HepG2 (cell line): ENCODE measurements around the gene LIME1. TPM values are rescaled to one million over a fixed set of nuclear protein-coding genes. Genes with fewer than 3 reads are reported as not detected.

Experiments used
- FOXK1 ChIP-seq: sonication (generic); formaldehyde crosslinking; IDR thresholded peaks from 2 replicates; pipeline ENCODE4 v1.4.0; 2020; ENCODE audit warnings: low read depth, missing genetic modification reagents, borderline replicate concordance
- GABPB1 ChIP-seq: IDR thresholded peaks from 2 replicates; pipeline ENCODE4 v1.6.1; 2016; ENCODE audit warnings: mild to moderate bottlenecking, missing genetic modification reagents, moderate library complexity, missing compliant biosample characterization
- KLF12 ChIP-seq: sonication (generic); formaldehyde crosslinking; IDR thresholded peaks from 2 replicates; pipeline ENCODE4 v1.4.0; 2020; ENCODE audit warnings: missing genetic modification reagents, borderline replicate concordance
- MED1 ChIP-seq: sonication (generic); formaldehyde crosslinking; IDR thresholded peaks from 2 replicates; pipeline ENCODE4 v1.4.0; 2020; ENCODE audit warnings: missing genetic modification reagents
- MTA1 ChIP-seq: sonication (generic); formaldehyde crosslinking; IDR thresholded peaks from 2 replicates; pipeline ENCODE4 v1.4.0; 2020; ENCODE audit warnings: missing genetic modification reagents, mild to moderate bottlenecking, borderline replicate concordance
- NKX3-1 ChIP-seq: sonication (generic); formaldehyde crosslinking; IDR thresholded peaks from 2 replicates; pipeline ENCODE4 v1.5.0; 2020; ENCODE audit warnings: missing genetic modification reagents
- RXRA ChIP-seq: sonication (generic); formaldehyde crosslinking; IDR thresholded peaks from 2 replicates; pipeline ENCODE4 v1.5.1; 2020; ENCODE audit warnings: missing genetic modification reagents
- SIN3B ChIP-seq: fragments of 150-350 bp; IDR thresholded peaks from 2 replicates; pipeline ENCODE4 v1.6.1; 2014; ENCODE audit warnings: low read length
- SIX1 ChIP-seq: sonication (generic); formaldehyde crosslinking; IDR thresholded peaks from 2 replicates; pipeline ENCODE4 v1.4.0; 2020; ENCODE audit warnings: missing genetic modification reagents, borderline replicate concordance
- SP4 ChIP-seq: sonication (generic); formaldehyde crosslinking; IDR thresholded peaks from 2 replicates; pipeline ENCODE4 v1.8.1; 2023; ENCODE audit warnings: mild to moderate bottlenecking, missing genetic modification reagents
- ZIK1 ChIP-seq: sonication (generic); formaldehyde crosslinking; IDR thresholded peaks from 2 replicates; pipeline ENCODE4 v1.5.0; 2020; ENCODE audit warnings: mild to moderate bottlenecking, low read depth, missing genetic modification reagents, borderline replicate concordance
- ZNF274 ChIP-seq: sonication (generic); formaldehyde crosslinking; IDR thresholded peaks from 2 replicates; pipeline ENCODE4 v1.5.1; 2020; ENCODE audit warnings: mild to moderate bottlenecking, missing genetic modification reagents
- ZNF326 ChIP-seq: sonication (generic); formaldehyde crosslinking; IDR thresholded peaks from 2 replicates; pipeline ENCODE4 v1.4.0; 2020; ENCODE audit warnings: missing genetic modification reagents, borderline replicate concordance
- ZNF788 ChIP-seq: sonication (generic); formaldehyde crosslinking; IDR thresholded peaks from 2 replicates; pipeline ENCODE4 v1.5.0; 2020; ENCODE audit warnings: mild to moderate bottlenecking, missing genetic modification reagents, borderline replicate concordance
- polyA plus RNA-seq, 8 experiments: library from polyadenylated mRNA; depleted of rRNA in 3 of 8; stranded (reverse) in 7 of 8; unstranded in 1 of 8; fragments of >200 nt; fragmentation: Illumina TruSeq in 4 of 8; extraction: Trizol in 4 of 8; gene quantifications; 2 replicates each; pipeline versions ENCODE4 v1.2.1 to v1.2.3, GENCODE V29; 2011 to 2016; ENCODE audit warnings: low read depth in 4 of 8, missing spikeins in 1 of 8, mixed read lengths in 1 of 8; ENCODE audit not compliant: insufficient read depth in 1 of 8
- total RNA-seq, 5 experiments: library from RNA; depleted of rRNA; stranded (reverse); fragments of >200 nt; fragmentation: Illumina TruSeq; extraction: Trizol; gene quantifications; 2 replicates each; pipeline ENCODE4 v1.2.3, GENCODE V29; 2016; ENCODE audit warnings: low read depth in 1 of 5
- TF ChIP-seq, protein P1 (sequence below): IDR thresholded peaks from 2 replicates; pipeline ENCODE4 v1.6.1; 2012; ENCODE audit warnings: inconsistent platforms
- TF ChIP-seq, protein P2 (sequence below): sonication (generic); formaldehyde crosslinking; IDR thresholded peaks from 2 replicates; pipeline ENCODE4 v1.4.0; 2020; ENCODE audit warnings: mild to moderate bottlenecking, missing genetic modification reagents
- TF ChIP-seq, protein P3 (sequence below): sonication (generic); formaldehyde crosslinking; IDR thresholded peaks from 2 replicates; pipeline ENCODE4 v1.8.0; 2022; ENCODE audit warnings: missing genetic modification reagents, mild to moderate bottlenecking, borderline replicate concordance
- TF ChIP-seq, protein P4 (sequence below): sonication (generic); formaldehyde crosslinking; IDR thresholded peaks from 2 replicates; pipeline ENCODE4 v1.5.0; 2020; ENCODE audit warnings: mild to moderate bottlenecking, missing genetic modification reagents
- TF ChIP-seq, protein P5 (sequence below): sonication (generic); formaldehyde crosslinking; IDR thresholded peaks from 2 replicates; pipeline ENCODE4 v1.4.0; 2020; ENCODE audit warnings: mild to moderate bottlenecking, missing genetic modification reagents

Gene LIME1
- total and polyA plus RNA-seq, 2 of the 13 experiments (the other 11 are each of a cell fraction or from before 2014, with no cell fraction given): 13.0 to 61.5 TPM

DNA sequence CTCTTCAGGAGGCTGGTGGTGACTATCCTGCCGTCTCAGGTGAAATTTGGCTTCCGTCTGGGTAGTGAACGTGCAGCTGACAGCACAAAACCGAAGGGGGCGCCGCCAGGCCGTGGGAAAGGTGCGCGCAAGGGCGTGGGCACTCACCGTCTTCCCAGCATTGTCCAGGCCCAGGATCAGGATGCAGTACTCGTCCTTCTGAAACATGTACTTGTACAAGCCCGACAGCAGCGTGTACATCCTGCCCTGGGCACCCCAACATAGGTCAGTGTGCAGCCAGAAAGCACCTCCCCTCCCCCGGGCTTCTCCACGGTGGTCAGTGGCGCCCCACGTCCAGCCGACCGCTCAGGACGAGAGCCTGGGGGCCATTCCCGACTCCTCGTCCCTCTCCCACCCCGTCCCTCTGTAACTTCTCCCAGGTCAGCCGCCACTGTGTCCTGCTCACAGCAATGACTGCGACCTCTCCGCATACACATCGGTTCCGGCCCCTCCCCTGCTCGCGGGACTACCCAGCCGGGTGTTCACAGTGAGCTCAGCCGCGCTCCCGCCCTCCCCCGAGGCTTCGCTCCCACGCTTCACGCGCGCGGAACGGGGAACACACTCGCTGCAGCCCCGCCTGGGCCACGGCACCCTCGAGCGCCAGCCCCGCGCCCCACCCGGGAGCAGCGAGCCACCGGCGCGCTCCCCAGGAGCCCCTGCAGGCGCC, 29.5 kb upstream of the LIME1 start (continued):
- TF ChIP-seq MED1 (CRISPR knock-in tag) (peak; percentile 50; the same call in 1 of the 2 replicates), MTA1 (peak; percentile 73), FOXK1 (CRISPR knock-in tag) (no peak; the same call in 1 of the 2 replicates), ZNF274 (CRISPR knock-in tag) (no peak), SIX1 (no peak), SIN3B (peak; percentile 74; the same call in 1 of the 2 replicates), NKX3-1 (CRISPR knock-in tag) (no peak), SP4 (CRISPR knock-in tag) (peak; percentile 75; the same call in 1 of the 2 replicates), ZNF326 (peak; percentile 34; the same call in 1 of the 2 replicates), ZIK1 (peak; percentile 40; the same call in 1 of the 2 replicates), ZNF788 (peak; percentile 54; the same call in 1 of the 2 replicates), GABPB1 (CRISPR knock-in tag) (peak; percentile 39; the same call in 1 of the 2 replicates), RXRA (CRISPR knock-in tag) (peak; percentile 87; the same call in 1 of the 2 replicates), KLF12 (CRISPR knock-in tag) (peak; percentile 89; the same call in 1 of the 2 replicates)
- TF ChIP-seq, protein P1, sequence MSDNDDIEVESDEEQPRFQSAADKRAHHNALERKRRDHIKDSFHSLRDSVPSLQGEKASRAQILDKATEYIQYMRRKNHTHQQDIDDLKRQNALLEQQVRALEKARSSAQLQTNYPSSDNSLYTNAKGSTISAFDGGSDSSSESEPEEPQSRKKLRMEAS: peak; percentile 80; the same call in 1 of the 2 replicates
- TF ChIP-seq, protein P2, sequence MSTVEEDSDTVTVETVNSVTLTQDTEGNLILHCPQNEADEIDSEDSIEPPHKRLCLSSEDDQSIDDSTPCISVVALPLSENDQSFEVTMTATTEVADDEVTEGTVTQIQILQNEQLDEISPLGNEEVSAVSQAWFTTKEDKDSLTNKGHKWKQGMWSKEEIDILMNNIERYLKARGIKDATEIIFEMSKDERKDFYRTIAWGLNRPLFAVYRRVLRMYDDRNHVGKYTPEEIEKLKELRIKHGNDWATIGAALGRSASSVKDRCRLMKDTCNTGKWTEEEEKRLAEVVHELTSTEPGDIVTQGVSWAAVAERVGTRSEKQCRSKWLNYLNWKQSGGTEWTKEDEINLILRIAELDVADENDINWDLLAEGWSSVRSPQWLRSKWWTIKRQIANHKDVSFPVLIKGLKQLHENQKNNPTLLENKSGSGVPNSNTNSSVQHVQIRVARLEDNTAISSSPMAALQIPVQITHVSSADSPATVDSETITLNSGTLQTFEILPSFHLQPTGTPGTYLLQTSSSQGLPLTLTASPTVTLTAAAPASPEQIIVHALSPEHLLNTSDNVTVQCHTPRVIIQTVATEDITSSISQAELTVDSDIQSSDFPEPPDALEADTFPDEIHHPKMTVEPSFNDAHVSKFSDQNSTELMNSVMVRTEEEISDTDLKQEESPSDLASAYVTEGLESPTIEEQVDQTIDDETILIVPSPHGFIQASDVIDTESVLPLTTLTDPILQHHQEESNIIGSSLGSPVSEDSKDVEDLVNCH (CRISPR knock-in tag): 0 out of 2 replicates have a peak, but pooled peaks have one; percentile 78
- TF ChIP-seq, protein P3, sequence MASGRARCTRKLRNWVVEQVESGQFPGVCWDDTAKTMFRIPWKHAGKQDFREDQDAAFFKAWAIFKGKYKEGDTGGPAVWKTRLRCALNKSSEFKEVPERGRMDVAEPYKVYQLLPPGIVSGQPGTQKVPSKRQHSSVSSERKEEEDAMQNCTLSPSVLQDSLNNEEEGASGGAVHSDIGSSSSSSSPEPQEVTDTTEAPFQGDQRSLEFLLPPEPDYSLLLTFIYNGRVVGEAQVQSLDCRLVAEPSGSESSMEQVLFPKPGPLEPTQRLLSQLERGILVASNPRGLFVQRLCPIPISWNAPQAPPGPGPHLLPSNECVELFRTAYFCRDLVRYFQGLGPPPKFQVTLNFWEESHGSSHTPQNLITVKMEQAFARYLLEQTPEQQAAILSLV (CRISPR knock-in tag): peak; percentile 60; the same call in 1 of the 2 replicates
- TF ChIP-seq, protein P4, sequence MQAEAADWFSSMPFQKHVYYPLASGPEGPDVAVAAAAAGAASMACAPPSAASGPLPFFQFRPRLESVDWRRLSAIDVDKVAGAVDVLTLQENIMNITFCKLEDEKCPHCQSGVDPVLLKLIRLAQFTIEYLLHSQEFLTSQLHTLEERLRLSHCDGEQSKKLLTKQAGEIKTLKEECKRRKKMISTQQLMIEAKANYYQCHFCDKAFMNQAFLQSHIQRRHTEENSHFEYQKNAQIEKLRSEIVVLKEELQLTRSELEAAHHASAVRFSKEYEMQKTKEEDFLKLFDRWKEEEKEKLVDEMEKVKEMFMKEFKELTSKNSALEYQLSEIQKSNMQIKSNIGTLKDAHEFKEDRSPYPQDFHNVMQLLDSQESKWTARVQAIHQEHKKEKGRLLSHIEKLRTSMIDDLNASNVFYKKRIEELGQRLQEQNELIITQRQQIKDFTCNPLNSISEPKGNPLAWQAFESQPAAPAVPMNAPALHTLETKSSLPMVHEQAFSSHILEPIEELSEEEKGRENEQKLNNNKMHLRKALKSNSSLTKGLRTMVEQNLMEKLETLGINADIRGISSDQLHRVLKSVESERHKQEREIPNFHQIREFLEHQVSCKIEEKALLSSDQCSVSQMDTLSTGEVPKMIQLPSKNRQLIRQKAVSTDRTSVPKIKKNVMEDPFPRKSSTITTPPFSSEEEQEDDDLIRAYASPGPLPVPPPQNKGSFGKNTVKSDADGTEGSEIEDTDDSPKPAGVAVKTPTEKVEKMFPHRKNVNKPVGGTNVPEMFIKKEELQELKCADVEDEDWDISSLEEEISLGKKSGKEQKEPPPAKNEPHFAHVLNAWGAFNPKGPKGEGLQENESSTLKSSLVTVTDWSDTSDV (CRISPR knock-in tag): peak; percentile 84
- TF ChIP-seq, protein P5, sequence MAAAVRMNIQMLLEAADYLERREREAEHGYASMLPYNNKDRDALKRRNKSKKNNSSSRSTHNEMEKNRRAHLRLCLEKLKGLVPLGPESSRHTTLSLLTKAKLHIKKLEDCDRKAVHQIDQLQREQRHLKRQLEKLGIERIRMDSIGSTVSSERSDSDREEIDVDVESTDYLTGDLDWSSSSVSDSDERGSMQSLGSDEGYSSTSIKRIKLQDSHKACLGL (CRISPR knock-in tag): no peak; the same call in 1 of the 2 replicates
